ENCODE measurements around the gene RNF10. TPM values are rescaled to one million over a fixed set of nuclear protein-coding genes. Genes with fewer than 3 reads are reported as not detected.

Gene RNF10
- total RNA-seq, 1 donor from 2014 or later = 147 TPM

DNA sequence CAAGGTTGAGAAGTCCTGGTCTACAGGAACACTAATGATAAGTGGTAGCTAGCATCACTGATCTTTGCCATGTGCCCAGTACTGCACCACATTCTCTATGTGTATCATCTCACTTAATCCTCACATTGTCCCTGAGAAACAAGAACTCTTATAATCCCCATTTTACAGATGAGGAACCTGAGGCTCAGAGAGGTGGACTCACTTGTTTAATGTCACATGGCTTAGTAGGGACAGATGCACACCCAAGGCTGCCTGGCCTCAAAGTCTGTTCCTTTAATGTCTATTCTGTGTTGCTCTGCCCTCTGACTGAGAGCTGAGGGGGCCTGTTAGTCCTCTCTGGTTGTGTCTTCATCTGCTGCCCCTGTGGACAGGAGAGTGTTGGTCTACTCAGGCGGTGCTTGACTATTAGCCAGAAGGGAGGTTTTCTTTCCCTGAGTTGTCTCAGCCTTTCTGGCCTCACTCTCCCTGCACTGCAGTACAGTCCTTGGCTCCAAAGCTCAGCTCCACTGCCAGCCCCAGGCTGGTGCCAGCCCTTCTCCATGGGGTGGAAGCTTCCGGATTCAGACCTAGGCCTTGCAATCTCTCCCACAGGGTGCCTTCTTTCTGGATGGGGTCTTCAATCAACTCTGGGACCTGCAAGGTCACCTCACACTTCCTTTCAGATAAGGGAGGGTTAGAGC lies 43.2 kb upstream of the RNF10 start:
- Histone ChIP-seq H3K27ac (peak overlapping the region; percentile 1 to 53), H3K36me3 (no peaks in the 10 kb centered on the region), H3K27me3 (no peaks in the 10 kb centered on the region), H3K9me3 (no peaks in the 10 kb centered on the region), H3K4me3 (no peak overlapping the region), H3K4me1 (peaks cover 0 to 4% of the 10 kb centered on the region in 2 donors)
- intact Hi-C loops (cut with DNase I) = no loop called here
- TF ChIP-seq, protein P1, sequence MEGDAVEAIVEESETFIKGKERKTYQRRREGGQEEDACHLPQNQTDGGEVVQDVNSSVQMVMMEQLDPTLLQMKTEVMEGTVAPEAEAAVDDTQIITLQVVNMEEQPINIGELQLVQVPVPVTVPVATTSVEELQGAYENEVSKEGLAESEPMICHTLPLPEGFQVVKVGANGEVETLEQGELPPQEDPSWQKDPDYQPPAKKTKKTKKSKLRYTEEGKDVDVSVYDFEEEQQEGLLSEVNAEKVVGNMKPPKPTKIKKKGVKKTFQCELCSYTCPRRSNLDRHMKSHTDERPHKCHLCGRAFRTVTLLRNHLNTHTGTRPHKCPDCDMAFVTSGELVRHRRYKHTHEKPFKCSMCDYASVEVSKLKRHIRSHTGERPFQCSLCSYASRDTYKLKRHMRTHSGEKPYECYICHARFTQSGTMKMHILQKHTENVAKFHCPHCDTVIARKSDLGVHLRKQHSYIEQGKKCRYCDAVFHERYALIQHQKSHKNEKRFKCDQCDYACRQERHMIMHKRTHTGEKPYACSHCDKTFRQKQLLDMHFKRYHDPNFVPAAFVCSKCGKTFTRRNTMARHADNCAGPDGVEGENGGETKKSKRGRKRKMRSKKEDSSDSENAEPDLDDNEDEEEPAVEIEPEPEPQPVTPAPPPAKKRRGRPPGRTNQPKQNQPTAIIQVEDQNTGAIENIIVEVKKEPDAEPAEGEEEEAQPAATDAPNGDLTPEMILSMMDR (IDR thresholded peaks at IDR 0.05) = no peak
- no peak for DNase-seq (ENCODE audit: low spot score in 2 of 2)

DNA sequence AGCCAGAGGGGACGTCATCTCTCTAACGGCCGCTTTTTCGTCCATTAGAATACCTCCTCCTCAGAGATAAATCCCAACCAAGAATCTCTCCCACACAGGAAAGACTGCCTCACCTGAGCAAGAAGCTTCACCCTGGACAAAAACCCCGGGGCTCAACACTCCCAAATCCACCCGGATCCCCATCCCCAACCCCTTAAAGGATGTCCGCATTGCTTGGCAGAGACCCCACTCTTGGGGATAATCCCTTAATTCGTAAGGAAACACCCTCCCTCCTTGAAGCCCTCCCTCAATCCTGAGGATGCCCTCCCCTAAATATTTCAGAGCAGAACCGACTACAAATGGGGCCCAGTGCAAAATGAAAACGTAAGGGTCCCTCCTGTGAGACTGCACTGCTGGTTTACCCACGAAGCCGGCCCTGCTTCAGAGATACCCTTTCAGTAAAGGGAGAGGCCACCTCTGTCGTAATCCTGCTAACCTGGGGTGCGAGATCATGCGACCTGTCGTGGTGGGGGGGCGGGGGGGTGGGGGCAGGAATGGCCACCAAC lies 38.9 kb upstream of the RNF10 start:
- Histone ChIP-seq H3K4me1 (peaks cover 6 to 9% of the 10 kb centered on the region in 2 donors), H3K9me3 (no peaks in the 10 kb centered on the region), H3K4me3 (peak overlapping the region; percentile 83 to 86), H3K36me3 (peaks cover 14 to 15% of the 10 kb centered on the region in 2 donors), H3K27me3 (no peaks in the 10 kb centered on the region), H3K27ac (peak overlapping the region; percentile 44 to 86)
- intact Hi-C loops (cut with DNase I) = loop anchor here (1.0 kb wide), 1 partner anchor 49 kb away; the partner anchor contains the start of genes GATC and TRIAP1
- TF ChIP-seq, protein P1 (IDR thresholded peaks at IDR 0.05) = no peak
- DNase-seq (ENCODE audit: low spot score in 2 of 2) = no peak

DNA sequence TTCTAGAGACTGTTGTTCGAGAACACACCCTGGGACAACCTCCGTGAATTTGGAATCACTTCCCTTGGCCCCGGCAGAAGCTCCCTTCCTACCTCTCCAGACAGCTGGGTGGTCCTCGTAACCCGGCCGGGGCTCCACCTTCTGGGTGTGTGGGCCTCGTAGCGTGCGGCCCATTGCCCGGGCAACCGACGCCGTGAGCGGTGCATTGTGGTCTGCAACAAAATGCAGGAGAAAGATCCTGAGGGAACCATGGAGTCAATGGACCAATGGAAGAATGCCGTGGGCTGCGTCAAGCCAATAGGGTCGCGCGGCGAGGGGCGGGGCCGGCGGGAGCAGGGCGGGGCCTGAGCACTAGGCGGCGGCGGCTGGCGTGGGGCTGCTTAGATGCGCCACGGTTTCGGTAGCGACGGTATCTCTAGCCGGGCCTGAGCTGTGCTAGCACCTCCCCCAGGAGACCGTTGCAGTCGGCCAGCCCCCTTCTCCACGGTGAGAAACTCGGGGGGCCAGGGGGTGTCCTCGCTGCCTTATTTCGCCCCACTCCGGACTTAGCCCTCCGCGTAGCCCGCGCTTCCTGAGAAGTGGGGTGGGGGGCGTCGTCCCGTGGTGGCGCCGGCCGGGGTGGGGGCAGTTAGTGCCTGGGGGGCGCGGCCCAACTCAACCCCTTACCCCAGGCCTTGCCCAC lies 38.3 kb upstream of the RNF10 start, which contains the start of gene DYNLL1:
Gene DYNLL1, plus strand, starts transcription at position 383 of the 682 bp plus-strand sequence. CDS start 309 bp downstream, outside the sequence.
- Histone ChIP-seq H3K27me3 (no peaks in the 10 kb centered on the region), H3K36me3 (peaks cover 15 to 20% of the 10 kb centered on the region in 2 donors), H3K27ac (peak within 1 kb of the TSS; percentile 82 to 86), H3K4me1 (peaks cover 6 to 9% of the 10 kb centered on the region in 2 donors), H3K4me3 (peak within 1 kb of the TSS; percentile 83 to 86), H3K9me3 (no peaks in the 10 kb centered on the region)
- peak; percentile 85 to 97 for DNase-seq (ENCODE audit: low spot score in 2 of 2)
- intact Hi-C loops (cut with DNase I) = loop anchor here (1.0 to 2.0 kb wide), 4 partner anchors 27 to 85 kb away; partner anchors contain the start of genes COQ5, GATC, POP5 and SRSF9
- TF ChIP-seq, protein P1 (IDR thresholded peaks at IDR 0.05) = peak in 1 of 3 experiments; percentile 4

DNA sequence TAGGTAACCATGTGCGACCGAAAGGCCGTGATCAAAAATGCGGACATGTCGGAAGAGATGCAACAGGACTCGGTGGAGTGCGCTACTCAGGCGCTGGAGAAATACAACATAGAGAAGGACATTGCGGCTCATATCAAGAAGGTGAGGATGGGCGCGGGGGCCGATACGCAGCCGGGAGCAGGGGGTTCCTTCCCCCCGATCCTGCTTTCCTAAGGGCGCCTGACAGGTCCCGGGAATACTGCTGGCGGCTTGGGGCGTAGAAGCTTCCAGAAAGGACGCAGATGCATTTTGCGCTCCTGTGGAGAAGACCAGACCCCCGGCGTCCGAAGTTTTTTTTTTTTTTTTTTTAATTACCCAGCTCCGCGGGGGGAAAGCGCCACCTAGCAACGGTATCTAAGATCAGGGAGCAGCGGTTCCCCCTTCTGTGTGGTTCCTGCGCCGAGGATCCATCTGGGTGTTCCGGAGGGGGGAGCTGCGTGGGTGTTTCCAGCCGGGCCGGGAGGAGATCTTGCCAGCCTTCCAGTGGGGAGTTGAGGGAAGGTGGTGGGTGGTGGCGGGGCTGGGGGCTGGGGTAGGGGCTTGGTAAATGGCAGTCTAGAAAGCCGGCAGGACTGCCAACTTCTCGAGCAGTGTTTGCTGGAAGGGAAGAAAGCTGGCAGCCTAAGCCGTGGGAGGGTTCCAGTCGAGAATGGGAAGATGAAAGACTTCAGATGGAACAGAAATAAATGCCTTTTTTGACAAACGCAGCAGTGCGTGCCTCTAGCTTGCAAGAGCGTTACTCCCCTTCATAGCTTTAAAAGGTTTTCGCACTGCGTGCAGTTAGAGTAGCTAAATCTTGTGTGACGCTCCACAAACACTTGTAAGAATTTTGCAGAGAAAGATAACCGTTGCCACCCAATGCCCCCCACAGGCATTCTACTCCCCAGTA lies 37.5 kb upstream of the RNF10 start:
- H3K27me3 ChIP-seq = no peaks in the 10 kb centered on the region
- peaks cover 15 to 25% of the 10 kb centered on the region in 2 donors for H3K36me3 ChIP-seq
- DNase-seq (ENCODE audit: low spot score in 2 of 2) = peak; percentile 16 to 80
- TF ChIP-seq, protein P1 (IDR thresholded peaks at IDR 0.05) = no peak
- H3K9me3 ChIP-seq = no peaks in the 10 kb centered on the region
- intact Hi-C loops (cut with DNase I) = loop anchor here (1.0 to 2.0 kb wide), 3 partner anchors 27 to 84 kb away; partner anchors contain the start of genes COQ5, POP5 and SRSF9
- peak overlapping the region; percentile 83 to 86 for H3K4me3 ChIP-seq
- peak overlapping the region; percentile 82 to 86 for H3K27ac ChIP-seq
- H3K4me1 ChIP-seq = peaks cover 6 to 9% of the 10 kb centered on the region in 2 donors

All from ascending aorta (tissue), 2 donors.